Omental fat pad (tissue), 4 donors: ENCODE data around the gene GOLGA6L2. TPM values are rescaled to one million over a fixed set of nuclear protein-coding genes. Genes with fewer than 3 reads are reported as not detected.
"Not testable (repeated sequence)": the region's sequence is repeated elsewhere in the genome, so short reads cannot be mapped to it uniquely, and the experiment has no call there.

Experiments used
- ATAC-seq: fragments of 150-250 bp; one replicate; pipeline ENCODE4 v1.9.1; 2016; ENCODE audit warnings: mild to moderate bottlenecking, moderate library complexity; ENCODE audit not compliant: low FRiP score
- DNase-seq: peaks from one replicate; pipeline ENCODE4 v3.0.0-alpha.2; 2019; ENCODE audit warnings: low spot score
- total RNA-seq, 4 donors: library from RNA; depleted of rRNA; stranded (reverse); fragments of >200 nt; gene quantifications; one replicate each; pipeline ENCODE4 v1.1.0, GENCODE V29; 2016
- TF ChIP-seq, protein P1 (sequence below), 3 donors: fragments of 450-650 bp; IDR thresholded peaks; one replicate each; pipeline ENCODE4 v1.5.1; 2016 to 2017; ENCODE audit warnings: antibody characterized with exemption in 3 of 3, mild to moderate bottlenecking in 3 of 3, moderate library complexity in 2 of 3

GOLGA6L2 gene
- total RNA-seq, 4 donors from 2014 or later = not detected

GRCh38 chr15:23415321-23415865 is 31.6 kb downstream of the GOLGA6L2 start:
- TF ChIP-seq, protein P1, sequence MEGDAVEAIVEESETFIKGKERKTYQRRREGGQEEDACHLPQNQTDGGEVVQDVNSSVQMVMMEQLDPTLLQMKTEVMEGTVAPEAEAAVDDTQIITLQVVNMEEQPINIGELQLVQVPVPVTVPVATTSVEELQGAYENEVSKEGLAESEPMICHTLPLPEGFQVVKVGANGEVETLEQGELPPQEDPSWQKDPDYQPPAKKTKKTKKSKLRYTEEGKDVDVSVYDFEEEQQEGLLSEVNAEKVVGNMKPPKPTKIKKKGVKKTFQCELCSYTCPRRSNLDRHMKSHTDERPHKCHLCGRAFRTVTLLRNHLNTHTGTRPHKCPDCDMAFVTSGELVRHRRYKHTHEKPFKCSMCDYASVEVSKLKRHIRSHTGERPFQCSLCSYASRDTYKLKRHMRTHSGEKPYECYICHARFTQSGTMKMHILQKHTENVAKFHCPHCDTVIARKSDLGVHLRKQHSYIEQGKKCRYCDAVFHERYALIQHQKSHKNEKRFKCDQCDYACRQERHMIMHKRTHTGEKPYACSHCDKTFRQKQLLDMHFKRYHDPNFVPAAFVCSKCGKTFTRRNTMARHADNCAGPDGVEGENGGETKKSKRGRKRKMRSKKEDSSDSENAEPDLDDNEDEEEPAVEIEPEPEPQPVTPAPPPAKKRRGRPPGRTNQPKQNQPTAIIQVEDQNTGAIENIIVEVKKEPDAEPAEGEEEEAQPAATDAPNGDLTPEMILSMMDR (IDR thresholded peaks at IDR 0.05) = no peak
- no peak for DNase-seq
- no peak for ATAC-seq

- ATAC-seq, DNase-seq: not testable (repeated sequence)
Observed at GRCh38 chr15:23412881-23413600, 34.0 kb downstream of the GOLGA6L2 start.

- DNase-seq = no peak
- TF ChIP-seq, protein P1 (IDR thresholded peaks at IDR 0.05) = no peak
Observed at GRCh38 chr15:23411841-23412240, 35.2 kb downstream of the GOLGA6L2 start.

DNA sequence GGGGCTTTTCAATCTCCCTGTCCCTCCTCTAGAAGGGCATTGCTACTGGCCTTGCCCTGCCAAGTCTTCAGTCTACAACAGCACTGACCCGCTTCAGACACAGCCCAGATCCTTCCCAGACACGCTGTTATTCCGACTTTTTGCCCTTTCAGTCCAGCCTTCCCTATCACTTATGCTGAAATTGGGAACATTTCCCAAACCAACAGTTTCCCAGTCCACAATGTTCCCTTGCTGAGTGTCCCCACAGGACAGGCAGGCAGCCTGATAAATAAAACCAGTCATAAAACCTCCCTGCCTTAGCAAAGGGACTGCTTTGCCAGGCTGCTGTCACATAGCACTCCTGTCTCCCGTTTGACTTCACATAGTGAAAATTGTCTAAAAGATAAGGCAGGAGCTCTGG is 43.5 kb downstream of the GOLGA6L2 start:
- TF ChIP-seq, protein P1 (IDR thresholded peaks at IDR 0.05) = no peak
- DNase-seq (no peak), ATAC-seq (no peak)

More at GRCh38 chr15:23411841-23412240, 35.2 kb downstream of the GOLGA6L2 start:
- ATAC-seq = no peak

DNA sequence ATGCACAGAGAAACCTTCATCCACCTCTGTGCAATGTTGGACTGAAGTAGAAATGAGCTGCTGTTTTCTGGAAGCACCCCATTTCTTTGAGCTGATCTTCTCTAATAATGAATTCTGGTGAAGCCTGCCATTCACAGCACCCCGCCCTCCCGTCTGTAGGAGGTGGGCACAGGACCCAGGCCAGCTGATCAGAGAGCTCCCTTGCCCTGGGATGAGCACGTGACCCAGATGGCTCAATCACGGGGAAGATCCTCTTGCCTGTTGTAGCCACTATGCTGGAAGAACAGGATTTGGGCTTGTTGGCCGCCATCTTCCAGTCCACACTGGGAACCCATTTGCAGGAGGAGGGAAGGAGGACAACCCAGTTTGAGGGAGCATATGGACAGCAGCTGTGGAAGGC is 44.5 kb downstream of the GOLGA6L2 start:
- TF ChIP-seq, protein P1 (IDR thresholded peaks at IDR 0.05) = no peak
- ATAC-seq (no peak), DNase-seq (no peak)

GRCh38 chr15:23402140-23402539 is 44.9 kb downstream of the GOLGA6L2 start:
- TF ChIP-seq, protein P1 (IDR thresholded peaks at IDR 0.05) = no peak
- no peak for ATAC-seq

GRCh38 chr15:23401627-23402026 is 45.4 kb downstream of the GOLGA6L2 start:
- ATAC-seq (no peak), DNase-seq (no peak)
- TF ChIP-seq, protein P1 (IDR thresholded peaks at IDR 0.05) = no peak

More at GRCh38 chr15:23402140-23402539, 44.9 kb downstream of the GOLGA6L2 start:
- no peak for DNase-seq

DNA sequence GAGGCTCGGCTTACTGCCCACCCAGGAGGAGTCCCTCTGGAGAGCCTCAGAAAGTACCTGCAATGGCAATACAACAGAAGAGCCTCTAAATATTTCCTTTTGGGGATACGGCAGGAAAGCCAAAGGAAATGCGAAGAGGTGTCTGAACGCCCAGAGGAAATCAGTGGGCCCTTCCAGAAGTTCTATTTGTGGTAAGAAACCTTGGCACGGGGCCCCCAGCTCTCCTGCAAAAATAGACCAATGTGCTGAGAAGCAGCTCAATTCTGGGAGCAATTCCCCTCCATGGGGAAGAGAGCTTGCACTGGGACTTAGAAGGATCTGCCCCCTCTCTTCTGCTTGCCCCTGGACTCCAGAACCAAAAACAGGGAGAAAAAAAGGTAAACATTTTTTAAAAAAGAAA is 47.8 kb downstream of the GOLGA6L2 start:
- not testable (repeated sequence) for DNase-seq

DNA sequence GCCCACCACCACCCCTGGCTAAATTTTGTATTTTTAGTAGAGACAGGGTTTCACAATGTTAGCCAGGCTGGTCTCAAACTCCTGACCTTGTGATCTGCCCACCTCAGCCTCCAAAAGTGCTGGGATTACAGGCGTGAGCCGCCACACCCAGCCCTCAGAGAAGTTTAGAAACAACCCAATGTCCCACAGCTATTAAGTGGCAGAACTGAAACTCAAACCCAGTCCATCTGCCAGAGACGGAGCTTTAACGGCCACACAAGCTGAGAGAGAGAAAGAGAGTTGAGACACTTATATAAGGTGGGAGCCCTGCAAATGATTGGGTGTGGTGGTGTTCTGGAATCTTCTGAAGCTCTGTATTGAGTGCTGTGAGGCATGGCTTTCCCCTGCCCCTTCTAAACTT is 48.7 kb downstream of the GOLGA6L2 start:
- not testable (repeated sequence) for ATAC-seq, DNase-seq

More for the DNA sequence above, 47.8 kb downstream of the GOLGA6L2 start:
- ATAC-seq = not testable (repeated sequence)
